Gastroesophageal sphincter (tissue), 4 donors: ENCODE results near the gene ICE1. TPM values are rescaled to one million over a fixed set of nuclear protein-coding genes. Genes with fewer than 3 reads are reported as not detected.
A peak's percentile ranks its signal among the peaks of the same experiment; 100 is the strongest.

Source experiments
- ATAC-seq: fragments of 150-250 bp; one replicate; pipeline ENCODE4 v1.9.1; 2016; ENCODE audit warnings: mild to moderate bottlenecking, moderate library complexity
- H3K27ac ChIP-seq, 4 donors: fragments of 200-600 bp; sonication (generic) in 3 of 4; 1 replicate in 3 of 4; 2 replicates in 1 of 4; pipeline ENCODE4 v1.5.1; 2016 to 2019
- H3K27me3 ChIP-seq: fragments of 200-600 bp; sonication (generic); one replicate; pipeline ENCODE4 v1.5.1; 2019
- H3K36me3 ChIP-seq, 2 donors: fragments of 200-600 bp; sonication (generic); one replicate each; pipeline ENCODE4 v1.5.1; 2019; ENCODE audit warnings: control low read depth in 1 of 2
- H3K4me1 ChIP-seq, 3 donors: fragments of 200-600 bp; sonication (generic); 1 replicate in 2 of 3; 2 replicates in 1 of 3; pipeline ENCODE4 v1.5.1; 2016 to 2019; ENCODE audit warnings: control low read depth in 2 of 3
- H3K4me3 ChIP-seq, 2 donors: fragments of 200-600 bp; sonication (generic); one replicate each; pipeline ENCODE4 v1.5.1; 2019; ENCODE audit warnings: mild to moderate bottlenecking in 1 of 2, moderate library complexity in 1 of 2
- H3K9me3 ChIP-seq, 3 donors: fragments of 200-600 bp; sonication (generic); one replicate each; pipeline ENCODE4 v1.5.1; 2017 to 2019; ENCODE audit warnings: control low read depth in 2 of 3
- EP300 ChIP-seq: sonication (generic); formaldehyde crosslinking; IDR thresholded peaks from one replicate; pipeline ENCODE4 v1.6.1; 2017; ENCODE audit warnings: antibody characterized with exemption, mild to moderate bottlenecking
- POLR2A ChIP-seq, 2 donors: fragments of 450-650 bp; IDR thresholded peaks; one replicate each; pipeline ENCODE4 v1.6.1; 2017; ENCODE audit warnings: antibody characterized with exemption in 2 of 2, mild to moderate bottlenecking in 2 of 2, moderate library complexity in 1 of 2
- POLR2AphosphoS5 ChIP-seq: sonication (generic); formaldehyde crosslinking; IDR thresholded peaks from one replicate; pipeline ENCODE4 v1.6.1; 2017; ENCODE audit warnings: antibody characterized with exemption
- WGBS, 2 donors: methylation state at CpG; one replicate each; pipeline ENCODE4 v1.1.5; 2018; ENCODE audit warnings: low coverage in 1 of 2; 5-methylcytosine and 5-hydroxymethylcytosine counted together
- total RNA-seq, 4 donors: library from RNA; depleted of rRNA; stranded (reverse); fragments of >200 nt; gene quantifications; one replicate each; pipeline ENCODE4 v1.1.0, GENCODE V29; 2016
- TF ChIP-seq, protein P1 (sequence below), 4 experiments: fragments of 200-600 bp in 2 of 4; fragments of 450-650 bp in 2 of 4; sonication (generic) in 1 of 4; IDR thresholded peaks; one replicate each; pipeline ENCODE4 v1.5.1; 2017 to 2019; ENCODE audit warnings: antibody characterized with exemption in 4 of 4, mild to moderate bottlenecking in 2 of 4, moderate library complexity in 2 of 4

ICE1 gene
- total RNA-seq, 4 donors from 2014 or later = 28.0 to 41.6 (median 34.7) TPM

DNA sequence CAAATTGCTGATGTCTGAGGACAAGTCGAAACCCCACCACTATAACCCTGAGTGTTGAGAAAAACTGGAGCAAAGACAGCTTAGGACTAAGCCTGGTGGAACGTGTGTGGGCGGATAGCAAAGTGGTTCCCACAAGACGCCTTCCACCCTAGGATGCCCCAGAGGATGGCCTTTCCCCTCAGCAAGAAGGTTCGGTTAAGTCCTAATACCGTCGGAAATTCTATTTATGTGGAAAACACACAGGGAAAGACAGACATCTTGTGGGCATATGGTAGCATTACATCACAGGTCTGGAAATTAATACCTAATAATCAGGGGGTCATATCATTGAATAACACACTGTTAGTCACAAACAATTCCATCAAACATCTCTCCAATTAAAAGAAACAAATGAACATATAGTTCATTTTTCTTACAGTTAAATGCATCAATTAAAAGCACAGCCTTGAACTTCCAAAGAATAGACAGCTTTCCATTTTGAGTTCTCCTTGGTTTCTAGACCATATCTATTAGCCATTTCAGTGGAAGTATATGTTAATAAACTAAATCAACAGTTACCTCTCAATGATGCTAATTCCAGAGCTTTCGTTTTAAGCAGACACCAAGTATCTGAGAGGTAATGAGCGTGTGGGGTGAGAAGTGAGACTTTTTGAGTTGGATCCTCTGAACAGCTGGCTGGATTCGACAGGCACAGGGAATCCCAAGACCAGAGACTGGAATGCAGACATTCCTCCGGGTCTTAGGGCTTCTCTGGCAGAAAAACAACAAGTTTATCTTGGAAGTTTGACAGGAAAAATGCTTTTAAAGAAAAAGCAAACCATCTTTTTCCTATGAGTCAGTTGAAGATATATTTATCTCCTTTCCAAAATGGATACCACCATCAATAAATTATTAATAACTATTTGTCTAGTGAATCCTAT lies 2.9 kb upstream of the ICE1 start:
- Histone ChIP-seq H3K4me1 (peaks cover 13 to 29% (median 21%) of the 10 kb centered on the region in 3 donors), H3K36me3 (peaks cover 0 to 19% of the 10 kb centered on the region in 2 donors), H3K9me3 (no peaks in the 10 kb centered on the region), H3K4me3 (no peak overlapping the region), H3K27ac (no peak overlapping the region), H3K27me3 (no peaks in the 10 kb centered on the region)
- ATAC-seq = no peak
- WGBS, 2 donors = 20 to 21% methylated on average over 9 to 11 of the region's 11 CpGs
- TF ChIP-seq POLR2A (IDR thresholded peaks at IDR 0.05) = no peak
- TF ChIP-seq, protein P1, sequence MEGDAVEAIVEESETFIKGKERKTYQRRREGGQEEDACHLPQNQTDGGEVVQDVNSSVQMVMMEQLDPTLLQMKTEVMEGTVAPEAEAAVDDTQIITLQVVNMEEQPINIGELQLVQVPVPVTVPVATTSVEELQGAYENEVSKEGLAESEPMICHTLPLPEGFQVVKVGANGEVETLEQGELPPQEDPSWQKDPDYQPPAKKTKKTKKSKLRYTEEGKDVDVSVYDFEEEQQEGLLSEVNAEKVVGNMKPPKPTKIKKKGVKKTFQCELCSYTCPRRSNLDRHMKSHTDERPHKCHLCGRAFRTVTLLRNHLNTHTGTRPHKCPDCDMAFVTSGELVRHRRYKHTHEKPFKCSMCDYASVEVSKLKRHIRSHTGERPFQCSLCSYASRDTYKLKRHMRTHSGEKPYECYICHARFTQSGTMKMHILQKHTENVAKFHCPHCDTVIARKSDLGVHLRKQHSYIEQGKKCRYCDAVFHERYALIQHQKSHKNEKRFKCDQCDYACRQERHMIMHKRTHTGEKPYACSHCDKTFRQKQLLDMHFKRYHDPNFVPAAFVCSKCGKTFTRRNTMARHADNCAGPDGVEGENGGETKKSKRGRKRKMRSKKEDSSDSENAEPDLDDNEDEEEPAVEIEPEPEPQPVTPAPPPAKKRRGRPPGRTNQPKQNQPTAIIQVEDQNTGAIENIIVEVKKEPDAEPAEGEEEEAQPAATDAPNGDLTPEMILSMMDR (IDR thresholded peaks at IDR 0.05) = peak; percentile 46 to 70 (median 68)
- TF ChIP-seq EP300 = no peak

DNA sequence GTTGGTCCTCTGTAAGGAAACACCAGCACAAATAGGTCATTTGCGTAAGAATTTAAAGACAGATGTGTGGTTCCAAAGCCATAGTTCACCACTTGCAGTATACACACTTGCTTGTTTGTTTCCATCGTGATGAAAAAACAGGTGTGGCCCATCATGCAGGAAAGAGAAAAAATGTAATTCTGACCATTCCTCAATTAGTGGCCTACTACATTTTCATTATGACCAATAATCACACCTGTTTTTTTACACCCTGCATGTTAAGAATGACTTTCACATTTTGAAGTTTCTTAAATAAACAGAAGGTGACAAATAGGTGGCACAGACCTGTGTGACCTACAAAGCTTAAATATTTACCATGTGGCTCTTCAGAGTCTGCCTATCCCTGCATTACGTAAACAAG lies 2.2 kb upstream of the ICE1 start:
- ATAC-seq = no peak
- no peak for TF ChIP-seq POLR2A (IDR thresholded peaks at IDR 0.05)
- TF ChIP-seq, protein P1 (IDR thresholded peaks at IDR 0.05) = no peak
- no peak for TF ChIP-seq POLR2AphosphoS5
- H3K4me3 ChIP-seq = no peak overlapping the region
- H3K36me3 ChIP-seq = peaks cover 0 to 19% of the 10 kb centered on the region in 2 donors
- H3K27me3 ChIP-seq = no peaks in the 10 kb centered on the region
- no peak overlapping the region for H3K27ac ChIP-seq
- whole genome bisulfite sequencing, 2 donors = 69 to 80% methylated on average over 3 of the region's 3 CpGs
- H3K4me1 ChIP-seq = peaks cover 14 to 36% (median 28%) of the 10 kb centered on the region in 3 donors
- no peaks in the 10 kb centered on the region for H3K9me3 ChIP-seq

DNA sequence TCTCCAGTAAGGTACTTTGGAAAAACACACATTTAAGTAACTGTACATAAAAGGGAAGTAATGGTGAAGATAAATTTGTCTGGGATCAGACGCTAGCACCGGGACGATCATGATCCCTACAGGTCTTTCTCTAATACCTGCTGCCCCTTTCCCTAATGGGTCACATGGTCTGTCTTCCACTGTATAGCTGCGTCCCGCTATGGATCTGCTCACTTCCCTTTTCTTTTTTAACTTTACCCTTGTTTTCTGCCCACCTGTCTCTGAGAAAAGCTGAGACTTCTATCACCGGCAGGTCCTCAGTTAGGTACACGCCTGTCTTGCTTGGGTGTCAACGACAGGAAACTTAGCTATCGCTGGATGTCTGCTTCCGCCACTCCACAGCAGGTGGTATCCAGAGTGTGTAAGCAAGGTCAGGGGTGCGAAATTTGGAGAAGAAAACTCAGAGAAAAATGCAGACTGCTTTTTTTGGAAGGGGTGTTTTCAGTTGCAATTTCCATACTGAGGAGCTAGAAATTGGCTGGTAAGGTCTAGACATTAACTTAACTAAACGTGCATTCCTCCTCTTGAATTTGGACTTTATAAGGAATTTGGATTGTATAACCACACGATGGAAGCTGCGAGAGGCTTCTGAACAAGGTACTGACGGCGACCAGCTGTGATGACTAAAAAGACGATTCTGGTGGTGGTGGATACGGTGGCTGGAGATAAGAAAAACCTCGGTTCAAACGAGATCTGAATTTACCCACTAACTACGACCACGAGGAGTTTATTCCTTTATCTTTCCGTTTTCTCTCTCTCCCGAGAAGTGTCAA lies 1.1 kb upstream of the ICE1 start:
- ATAC-seq = no peak
- peak overlapping the region; percentile 87 to 99 (median 96) for H3K27ac ChIP-seq
- H3K4me3 ChIP-seq = peak overlapping the region; percentile 84 to 100
- TF ChIP-seq EP300 (no peak), POLR2A (IDR thresholded peaks at IDR 0.05) (no peak), POLR2AphosphoS5 (no peak)
- TF ChIP-seq, protein P1 (IDR thresholded peaks at IDR 0.05) = no peak
- H3K27me3 ChIP-seq = no peaks in the 10 kb centered on the region
- 14% methylated on average over 18 to 23 of the region's 24 CpGs for WGBS, 2 donors
- H3K9me3 ChIP-seq = no peaks in the 10 kb centered on the region
- H3K36me3 ChIP-seq = peaks cover 0 to 17% of the 10 kb centered on the region in 2 donors
- H3K4me1 ChIP-seq = peaks cover 14 to 47% (median 29%) of the 10 kb centered on the region in 3 donors

DNA sequence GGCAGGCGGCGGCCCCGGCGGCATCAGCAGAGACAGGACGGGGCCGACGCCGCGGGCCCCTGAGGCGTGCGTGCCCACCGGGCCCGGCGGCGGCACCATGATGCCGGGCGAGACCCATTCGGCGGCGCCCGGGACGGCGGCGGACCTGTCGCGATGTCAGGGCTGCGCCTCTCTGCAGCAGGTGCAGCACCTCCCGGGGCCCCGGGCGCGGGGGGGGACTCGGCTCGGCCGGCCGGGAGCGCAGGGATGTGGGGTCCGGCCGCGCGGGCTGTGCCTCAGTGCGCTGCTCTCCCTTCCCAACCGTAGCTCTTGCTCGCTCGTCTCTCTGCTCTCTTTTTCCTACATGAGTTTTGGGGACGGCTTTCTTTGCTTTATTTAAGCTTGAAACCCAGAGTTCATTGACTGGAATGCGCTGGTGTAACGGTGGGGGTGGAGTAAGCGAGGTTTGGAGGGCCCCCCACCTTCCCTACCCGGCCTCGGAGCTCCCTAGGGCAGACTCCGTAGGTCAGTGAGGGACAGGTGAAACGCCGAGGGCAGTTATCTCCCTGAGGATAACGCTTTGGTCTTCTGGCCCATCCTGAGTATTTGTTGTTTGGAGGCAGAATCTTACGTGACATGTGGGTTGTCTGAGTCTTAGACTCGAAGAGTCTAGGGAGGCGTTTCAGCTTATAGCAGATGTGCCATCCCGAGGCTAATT lies 490 bp downstream of the ICE1 start:
- no peak for ATAC-seq
- TF ChIP-seq, protein P1 (IDR thresholded peaks at IDR 0.05) = no peak
- no peak for TF ChIP-seq EP300
- no peak for TF ChIP-seq POLR2A (IDR thresholded peaks at IDR 0.05)
- TF ChIP-seq POLR2AphosphoS5 = no peak

More for the DNA sequence above, 490 bp downstream of the ICE1 start:
- peak overlapping the region; percentile 87 to 99 (median 96) for H3K27ac ChIP-seq
- 0% methylated on average over 3 to 25 of the region's 58 CpGs for WGBS, 2 donors
- H3K27me3 ChIP-seq = no peaks in the 10 kb centered on the region
- H3K36me3 ChIP-seq = peaks cover 0 to 6% of the 10 kb centered on the region in 2 donors
- H3K4me3 ChIP-seq = peak overlapping the region; percentile 84 to 100
- H3K9me3 ChIP-seq = no peaks in the 10 kb centered on the region
- H3K4me1 ChIP-seq = peaks cover 14 to 62% (median 29%) of the 10 kb centered on the region in 3 donors
